ENCODE results near the gene MICAL3. TPM values are rescaled to one million over a fixed set of nuclear protein-coding genes. Genes with fewer than 3 reads are reported as not detected.

MICAL3 gene
- total RNA-seq, 3 donors from 2014 or later (not counting 1 experiment from before 2014, with no cell fraction given) = 17.1 to 36.3 (median 34.3) TPM

DNA sequence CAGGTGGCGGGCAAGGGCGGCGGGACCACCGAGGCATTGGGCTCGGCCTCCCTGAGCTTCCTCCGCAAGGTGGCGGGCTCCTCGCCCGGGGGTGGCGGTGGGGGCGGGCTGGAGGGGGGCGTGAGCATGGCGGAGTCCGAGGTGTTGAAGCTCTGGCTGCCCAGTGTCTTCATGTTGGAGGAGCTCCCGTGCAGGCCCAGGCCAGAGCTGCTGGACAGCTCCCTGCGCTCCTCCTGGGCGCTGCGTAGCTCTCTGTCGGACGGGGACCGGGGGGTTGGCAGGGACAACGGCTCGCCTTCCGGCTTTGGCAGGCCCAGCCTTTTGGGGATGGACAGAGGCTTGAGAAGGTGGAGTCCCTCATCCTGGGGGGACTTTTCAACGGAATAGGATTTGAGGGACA lies 206.2 kb downstream of the MICAL3 start:
- intact Hi-C loops (cut with micrococcal nuclease) = no loop called here
- Mint-ChIP-seq H3K4me3 (no peak overlapping the region), H3K4me1 (no peaks in the 10 kb centered on the region), H3K36me3 (no peaks in the 10 kb centered on the region), H3K9me3 (no peaks in the 10 kb centered on the region), H3K27ac (no peak overlapping the region), H3K27me3 (ENCODE audit: low read depth in 2 of 2) (no peaks in the 10 kb centered on the region)
- H3K4me3 ChIP-seq (ENCODE audit: low read length) = no peak overlapping the region
- no peak overlapping the region for H3K27ac ChIP-seq (ENCODE audit: low read length)
- ATAC-seq (no peak), DNase-seq (no peak)
- H3K27me3 ChIP-seq (ENCODE audit: control insufficient read depth, insufficient read depth, low read length) = no peaks in the 10 kb centered on the region
- TF ChIP-seq, protein P1, sequence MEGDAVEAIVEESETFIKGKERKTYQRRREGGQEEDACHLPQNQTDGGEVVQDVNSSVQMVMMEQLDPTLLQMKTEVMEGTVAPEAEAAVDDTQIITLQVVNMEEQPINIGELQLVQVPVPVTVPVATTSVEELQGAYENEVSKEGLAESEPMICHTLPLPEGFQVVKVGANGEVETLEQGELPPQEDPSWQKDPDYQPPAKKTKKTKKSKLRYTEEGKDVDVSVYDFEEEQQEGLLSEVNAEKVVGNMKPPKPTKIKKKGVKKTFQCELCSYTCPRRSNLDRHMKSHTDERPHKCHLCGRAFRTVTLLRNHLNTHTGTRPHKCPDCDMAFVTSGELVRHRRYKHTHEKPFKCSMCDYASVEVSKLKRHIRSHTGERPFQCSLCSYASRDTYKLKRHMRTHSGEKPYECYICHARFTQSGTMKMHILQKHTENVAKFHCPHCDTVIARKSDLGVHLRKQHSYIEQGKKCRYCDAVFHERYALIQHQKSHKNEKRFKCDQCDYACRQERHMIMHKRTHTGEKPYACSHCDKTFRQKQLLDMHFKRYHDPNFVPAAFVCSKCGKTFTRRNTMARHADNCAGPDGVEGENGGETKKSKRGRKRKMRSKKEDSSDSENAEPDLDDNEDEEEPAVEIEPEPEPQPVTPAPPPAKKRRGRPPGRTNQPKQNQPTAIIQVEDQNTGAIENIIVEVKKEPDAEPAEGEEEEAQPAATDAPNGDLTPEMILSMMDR (IDR thresholded peaks at IDR 0.05) = no peak
- WGBS (ENCODE audit: insufficient coverage) = 94% methylated on average over 25 of the region's 25 CpGs
- H3K9me3 ChIP-seq (ENCODE audit: control insufficient read depth, insufficient read depth, low read length) = no peaks in the 10 kb centered on the region
- no peaks in the 10 kb centered on the region for H3K4me1 ChIP-seq (ENCODE audit: control insufficient read depth, insufficient read depth, low read length)
- H3K36me3 ChIP-seq (ENCODE audit: control insufficient read depth, insufficient read depth, low read length) = peaks cover 14% of the 10 kb centered on the region

DNA sequence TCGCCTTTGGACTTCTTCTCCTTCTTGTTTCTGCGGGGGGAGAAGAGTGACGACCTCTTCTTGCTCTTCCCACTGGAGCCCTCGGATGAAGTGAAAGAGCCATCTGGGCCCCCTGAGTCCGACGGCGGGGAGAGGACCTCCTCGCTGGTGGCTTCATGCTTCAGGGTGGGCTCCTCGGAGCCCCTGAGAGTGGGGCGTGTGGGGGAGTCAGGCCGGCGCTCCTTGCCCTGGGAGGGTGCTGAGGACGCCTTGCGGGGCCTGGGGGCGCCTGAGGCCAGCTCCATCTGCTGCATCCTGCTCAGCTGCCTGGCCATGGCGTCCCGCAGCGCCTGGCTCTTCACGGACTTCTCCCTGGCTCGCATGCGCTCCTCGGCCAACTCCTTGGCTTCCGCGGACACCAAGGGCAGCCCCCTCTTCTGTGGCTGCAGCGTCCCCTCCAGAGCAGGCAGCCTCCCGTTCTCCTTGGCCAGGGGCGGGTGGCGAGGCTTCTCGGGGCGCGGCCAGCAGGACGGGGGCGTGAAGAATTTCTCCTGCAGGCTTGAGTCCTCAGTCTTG lies 206.8 kb downstream of the MICAL3 start:
- H3K4me3 ChIP-seq (ENCODE audit: low read length) = no peak overlapping the region
- H3K36me3 ChIP-seq (ENCODE audit: control insufficient read depth, insufficient read depth, low read length) = peaks cover 14% of the 10 kb centered on the region
- WGBS (ENCODE audit: insufficient coverage) = 95% methylated on average over 33 of the region's 33 CpGs
- Mint-ChIP-seq H3K36me3 (no peaks in the 10 kb centered on the region), H3K4me1 (no peaks in the 10 kb centered on the region), H3K9me3 (no peaks in the 10 kb centered on the region), H3K4me3 (no peak overlapping the region), H3K27ac (no peak overlapping the region), H3K27me3 (ENCODE audit: low read depth in 2 of 2) (no peaks in the 10 kb centered on the region)
- no peak for DNase-seq
- no peaks in the 10 kb centered on the region for H3K9me3 ChIP-seq (ENCODE audit: control insufficient read depth, insufficient read depth, low read length)
- H3K4me1 ChIP-seq (ENCODE audit: control insufficient read depth, insufficient read depth, low read length) = no peaks in the 10 kb centered on the region
- intact Hi-C loops (cut with micrococcal nuclease) = no loop called here
- no peak overlapping the region for H3K27ac ChIP-seq (ENCODE audit: low read length)
- no peak for ATAC-seq
- no peaks in the 10 kb centered on the region for H3K27me3 ChIP-seq (ENCODE audit: control insufficient read depth, insufficient read depth, low read length)
- TF ChIP-seq, protein P1 (IDR thresholded peaks at IDR 0.05) = no peak

DNA sequence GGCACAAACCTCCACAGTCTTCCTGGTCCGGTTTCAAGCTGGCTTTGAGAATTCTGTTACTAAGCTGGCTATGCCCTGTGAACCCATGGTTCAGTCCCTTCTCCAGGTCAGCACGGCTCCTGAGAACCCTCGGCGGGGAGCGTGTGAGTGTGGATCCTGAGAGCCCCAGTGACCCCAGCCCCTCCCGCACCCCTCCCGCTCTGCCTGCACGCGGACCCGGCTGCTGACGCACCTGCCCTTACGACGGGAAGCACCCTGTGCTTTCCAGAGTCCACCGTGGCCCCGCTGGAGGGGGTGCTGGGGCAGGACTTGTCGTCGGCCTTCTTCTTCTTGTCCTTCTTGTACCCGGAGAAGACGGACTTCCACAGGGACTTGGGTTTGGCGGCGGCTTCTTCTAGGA lies 207.3 kb downstream of the MICAL3 start:
- Histone ChIP-seq H3K27me3 (ENCODE audit: control insufficient read depth, insufficient read depth, low read length) (no peaks in the 10 kb centered on the region), H3K36me3 (ENCODE audit: control insufficient read depth, insufficient read depth, low read length) (peaks cover 16% of the 10 kb centered on the region), H3K9me3 (ENCODE audit: control insufficient read depth, insufficient read depth, low read length) (no peaks in the 10 kb centered on the region), H3K27ac (ENCODE audit: low read length) (no peak overlapping the region), H3K4me1 (ENCODE audit: control insufficient read depth, insufficient read depth, low read length) (no peaks in the 10 kb centered on the region), H3K4me3 (ENCODE audit: low read length) (no peak overlapping the region)
- TF ChIP-seq, protein P1 (IDR thresholded peaks at IDR 0.05) = no peak
- no peak for ATAC-seq
- intact Hi-C loops (cut with micrococcal nuclease) = no loop called here
- Mint-ChIP-seq H3K27ac (no peak overlapping the region), H3K9me3 (no peaks in the 10 kb centered on the region), H3K27me3 (ENCODE audit: low read depth in 2 of 2) (no peaks in the 10 kb centered on the region), H3K4me1 (no peaks in the 10 kb centered on the region), H3K36me3 (no peaks in the 10 kb centered on the region), H3K4me3 (no peak overlapping the region)
- 96% methylated on average over 21 of the region's 21 CpGs for WGBS (ENCODE audit: insufficient coverage)
- DNase-seq = no peak

DNA sequence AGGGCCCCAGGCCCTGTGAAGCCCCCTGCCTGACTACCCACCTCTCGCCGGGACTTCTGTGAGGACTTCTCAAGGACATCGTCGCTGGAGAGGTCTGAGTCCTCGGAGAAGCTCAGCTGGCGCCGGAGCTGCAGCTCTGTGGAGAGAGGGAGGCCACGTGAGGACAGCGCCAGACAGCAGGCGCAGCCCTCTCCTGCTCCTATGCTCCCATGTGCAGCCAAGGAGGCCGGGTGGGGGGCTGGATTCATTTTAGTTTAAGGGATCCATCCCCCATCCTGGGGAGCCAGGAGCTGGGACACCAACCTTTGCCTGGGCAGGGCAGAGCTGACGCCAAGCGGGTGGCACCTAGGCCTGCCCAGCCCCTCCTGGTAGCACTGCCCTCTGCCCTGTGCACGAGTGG lies 207.7 kb downstream of the MICAL3 start:
- WGBS (ENCODE audit: insufficient coverage) = 91% methylated on average over 14 of the region's 14 CpGs
- ATAC-seq = no peak

More for the DNA sequence above, 207.7 kb downstream of the MICAL3 start:
- TF ChIP-seq, protein P1 (IDR thresholded peaks at IDR 0.05) = no peak
- Histone ChIP-seq H3K36me3 (ENCODE audit: control insufficient read depth, insufficient read depth, low read length) (peaks cover 16% of the 10 kb centered on the region), H3K4me3 (ENCODE audit: low read length) (no peak overlapping the region), H3K9me3 (ENCODE audit: control insufficient read depth, insufficient read depth, low read length) (no peaks in the 10 kb centered on the region), H3K27ac (ENCODE audit: low read length) (no peak overlapping the region), H3K27me3 (ENCODE audit: control insufficient read depth, insufficient read depth, low read length) (no peaks in the 10 kb centered on the region), H3K4me1 (ENCODE audit: control insufficient read depth, insufficient read depth, low read length) (no peaks in the 10 kb centered on the region)
- H3K36me3 Mint-ChIP-seq = no peaks in the 10 kb centered on the region
- no peak overlapping the region for H3K4me3 Mint-ChIP-seq
- H3K4me1 Mint-ChIP-seq = no peaks in the 10 kb centered on the region
- H3K27me3 Mint-ChIP-seq (ENCODE audit: low read depth in 2 of 2) = no peaks in the 10 kb centered on the region
- intact Hi-C loops (cut with micrococcal nuclease) = no loop called here
- no peak for DNase-seq
- H3K27ac Mint-ChIP-seq = no peak overlapping the region
- H3K9me3 Mint-ChIP-seq = no peaks in the 10 kb centered on the region

Data from natural killer cell (primary cell).